CD14-positive monocyte (primary cell): Measurements from ENCODE around the gene DNAJC1. TPM values are rescaled to one million over a fixed set of nuclear protein-coding genes. Genes with fewer than 3 reads are reported as not detected.

Source experiments
- DNase-seq, 3 donors: peaks; one replicate each; pipeline ENCODE4 v3.0.0-alpha.2; 2011 to 2022
- H2AFZ ChIP-seq: 2 replicates; pipeline ENCODE4 v1.6.0; 2012; ENCODE audit warnings: mild to moderate bottlenecking, low read depth, low read length, inconsistent platforms; ENCODE audit not compliant: insufficient read depth, poor library complexity, severe bottlenecking
- H3K27ac ChIP-seq, 2 donors: 1 replicate in 1 of 2; 2 replicates in 1 of 2; pipeline ENCODE4 v1.5.1; 2012 to 2013; ENCODE audit warnings: low read length in 2 of 2, control low read depth in 1 of 2, inconsistent platforms in 1 of 2, low read depth in 1 of 2, mild to moderate bottlenecking in 1 of 2
- H3K27me3 ChIP-seq, 2 donors: one replicate each; pipeline versions ENCODE4 v1.6.0 to v1.6.1; 2011 to 2013; ENCODE audit warnings: low read length in 2 of 2; ENCODE audit not compliant: control insufficient read depth in 2 of 2, insufficient read depth in 2 of 2
- H3K36me3 ChIP-seq, 2 donors: replicated peaks in 1 of 2; 1 replicate in 1 of 2; 2 replicates in 1 of 2; pipeline versions ENCODE4 v1.5.1 to v1.6.1; 2012 to 2013; ENCODE audit warnings: low read length in 2 of 2, control low read depth in 1 of 2, inconsistent platforms in 1 of 2, mild to moderate bottlenecking in 1 of 2; ENCODE audit not compliant: insufficient read depth in 2 of 2, control insufficient read depth in 1 of 2
- H3K4me1 ChIP-seq, 2 donors: 1 replicate in 1 of 2; 2 replicates in 1 of 2; pipeline versions ENCODE4 v1.5.1 to v1.6.1; 2012 to 2013; ENCODE audit warnings: low read length in 2 of 2, control low read depth in 1 of 2, inconsistent platforms in 1 of 2, mild to moderate bottlenecking in 1 of 2, moderate library complexity in 1 of 2; ENCODE audit not compliant: insufficient read depth in 2 of 2, control insufficient read depth in 1 of 2
- H3K4me2 ChIP-seq: replicated peaks from 2 replicates; pipeline ENCODE3; 2012; ENCODE audit warnings: low read length, moderate library complexity, mild to moderate bottlenecking; ENCODE audit not compliant: poor library complexity, severe bottlenecking; ENCODE audit errors: extremely low read depth
- H3K4me3 ChIP-seq, 3 experiments: fragments of 200-600 bp in 1 of 3; sonication (generic) in 1 of 3; replicated peaks in 1 of 3; 1 replicate in 2 of 3; 2 replicates in 1 of 3; pipeline ENCODE4 v1.5.1; 2011 to 2013; ENCODE audit warnings: low read length in 3 of 3, mild to moderate bottlenecking in 3 of 3, control low read depth in 2 of 3, low read depth in 2 of 3, inconsistent platforms in 1 of 3, moderate library complexity in 1 of 3
- H3K79me2 ChIP-seq: 2 replicates; pipeline ENCODE4 v1.6.0; 2012; ENCODE audit warnings: mild to moderate bottlenecking, control low read depth, inconsistent platforms, low read length, moderate library complexity; ENCODE audit not compliant: insufficient read depth
- H3K9ac ChIP-seq: 2 replicates; pipeline ENCODE4 v1.6.0; 2017; ENCODE audit warnings: low read length, mild to moderate bottlenecking; ENCODE audit not compliant: insufficient read depth, poor library complexity, severe bottlenecking
- H3K9me3 ChIP-seq, 2 donors: replicated peaks in 1 of 2; 1 replicate in 1 of 2; 2 replicates in 1 of 2; pipeline versions ENCODE4 v1.5.1 to v1.6.1; 2012 to 2013; ENCODE audit warnings: low read length in 2 of 2, control low read depth in 1 of 2; ENCODE audit not compliant: control insufficient read depth in 1 of 2, insufficient read depth in 1 of 2
- H4K20me1 ChIP-seq: 2 replicates; pipeline ENCODE4 v1.6.0; 2012; ENCODE audit warnings: mild to moderate bottlenecking, low read length, control low read depth, moderate library complexity; ENCODE audit not compliant: insufficient read depth
- H3K27ac Mint-ChIP-seq, 7 donors: one replicate each; pipeline ENCODE4 v1.8.0; 2020; ENCODE audit warnings: mild to moderate bottlenecking in 7 of 7, mixed read lengths in 7 of 7, moderate library complexity in 6 of 7, inconsistent platforms in 2 of 7
- H3K27me3 Mint-ChIP-seq, 3 donors: one replicate each; pipeline ENCODE4 v1.8.0; 2021 to 2022; ENCODE audit warnings: low read depth in 3 of 3, mild to moderate bottlenecking in 3 of 3, mixed read lengths in 3 of 3, moderate library complexity in 3 of 3, inconsistent platforms in 1 of 3
- H3K36me3 Mint-ChIP-seq, 2 donors: one replicate each; pipeline ENCODE4 v1.8.0; 2020; ENCODE audit warnings: mixed read lengths in 2 of 2, inconsistent platforms in 1 of 2, mild to moderate bottlenecking in 1 of 2
- H3K4me1 Mint-ChIP-seq: one replicate; pipeline ENCODE4 v1.8.0; 2020; ENCODE audit warnings: mild to moderate bottlenecking, mixed read lengths
- H3K4me3 Mint-ChIP-seq, 2 donors: one replicate each; pipeline ENCODE4 v1.8.0; 2020; ENCODE audit warnings: mild to moderate bottlenecking in 2 of 2, mixed read lengths in 2 of 2, moderate library complexity in 1 of 2
- H3K9me3 Mint-ChIP-seq, 7 donors: one replicate each; pipeline ENCODE4 v1.8.0; 2020 to 2022; ENCODE audit warnings: mixed read lengths in 7 of 7, mild to moderate bottlenecking in 6 of 7, moderate library complexity in 6 of 7, inconsistent platforms in 2 of 7
- WGBS: methylation state at CpG from one replicate; pipeline ENCODE4 v1.1.5; 2013; ENCODE audit warnings: missing lambda C conversion rate; ENCODE audit not compliant: insufficient coverage; 5-methylcytosine and 5-hydroxymethylcytosine counted together
- intact Hi-C, 2 donors: fragments of 100-400 bp; cut with micrococcal nuclease; formaldehyde crosslinking; loops; one replicate each; pipeline versions ENCODE4 v1.15.0 to v1.15.1; 2023
- polyA plus RNA-seq, 3 donors: library from polyadenylated mRNA; depleted of rRNA in 1 of 3; unstranded in 2 of 3; stranded (reverse) in 1 of 3; fragments of 300-500 nt in 2 of 3; fragments of >200 nt in 1 of 3; fragmentation: Illumina TruSeq in 2 of 3; gene quantifications; 1 replicate in 2 of 3; 2 replicates in 1 of 3; pipeline ENCODE4 v1.2.3, GENCODE V29; 2012 to 2021
- TF ChIP-seq, protein P1 (sequence below): fragments of 200-600 bp; IDR thresholded peaks from one replicate; pipeline ENCODE4 v1.8.0; 2022; ENCODE audit warnings: antibody characterized with exemption, mild to moderate bottlenecking

DNAJC1 gene
- polyA plus RNA-seq, 3 donors = 11.4 to 12.9 (median 12.5) TPM

DNA sequence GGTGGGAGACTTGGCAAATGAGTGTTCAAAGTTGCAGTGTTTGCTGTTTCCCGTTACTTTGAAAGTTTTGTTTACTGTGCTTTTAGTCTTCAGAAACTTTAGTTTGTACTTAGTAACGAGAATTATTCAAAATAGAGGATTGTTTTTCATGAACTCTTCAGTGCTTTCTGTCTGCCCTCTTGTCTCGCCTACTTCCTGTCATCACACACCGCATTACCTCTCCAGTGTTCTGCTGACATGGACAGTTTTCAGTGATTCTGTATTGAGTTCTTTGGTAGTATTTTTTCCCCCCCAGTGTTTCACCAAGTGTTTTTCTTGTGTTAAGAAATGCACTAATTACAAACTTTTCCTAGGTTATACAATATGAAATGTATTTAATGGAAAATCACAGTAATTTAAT is 262.5 kb downstream of the DNAJC1 start:
- H3K4me1 ChIP-seq = no peaks in the 10 kb centered on the region
- WGBS = 100% methylated on average over 1 of the region's 4 CpGs

DNA sequence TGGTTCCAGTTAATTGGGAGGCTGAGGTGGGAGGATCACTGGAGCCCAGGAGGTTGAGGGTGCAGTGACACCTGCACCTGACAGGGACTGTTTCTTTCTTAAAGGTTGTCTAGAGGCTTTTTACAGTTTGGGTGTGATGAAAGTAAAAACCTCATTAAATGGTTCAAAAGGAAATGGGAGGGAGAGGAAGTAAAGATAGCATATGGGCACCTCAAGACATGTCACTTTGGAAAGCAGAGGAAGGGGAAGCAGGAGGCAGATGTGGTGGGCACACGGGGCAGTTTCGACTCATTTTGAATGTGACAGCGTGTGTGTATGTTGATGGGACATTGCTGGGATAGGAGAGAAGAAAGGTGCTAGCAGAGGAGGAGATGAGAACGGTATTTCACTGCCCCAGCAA is 266.4 kb downstream of the DNAJC1 start:
- peaks cover 9% of the 10 kb centered on the region for H3K4me1 Mint-ChIP-seq
- no peak overlapping the region for H3K4me3 ChIP-seq
- TF ChIP-seq, protein P1, sequence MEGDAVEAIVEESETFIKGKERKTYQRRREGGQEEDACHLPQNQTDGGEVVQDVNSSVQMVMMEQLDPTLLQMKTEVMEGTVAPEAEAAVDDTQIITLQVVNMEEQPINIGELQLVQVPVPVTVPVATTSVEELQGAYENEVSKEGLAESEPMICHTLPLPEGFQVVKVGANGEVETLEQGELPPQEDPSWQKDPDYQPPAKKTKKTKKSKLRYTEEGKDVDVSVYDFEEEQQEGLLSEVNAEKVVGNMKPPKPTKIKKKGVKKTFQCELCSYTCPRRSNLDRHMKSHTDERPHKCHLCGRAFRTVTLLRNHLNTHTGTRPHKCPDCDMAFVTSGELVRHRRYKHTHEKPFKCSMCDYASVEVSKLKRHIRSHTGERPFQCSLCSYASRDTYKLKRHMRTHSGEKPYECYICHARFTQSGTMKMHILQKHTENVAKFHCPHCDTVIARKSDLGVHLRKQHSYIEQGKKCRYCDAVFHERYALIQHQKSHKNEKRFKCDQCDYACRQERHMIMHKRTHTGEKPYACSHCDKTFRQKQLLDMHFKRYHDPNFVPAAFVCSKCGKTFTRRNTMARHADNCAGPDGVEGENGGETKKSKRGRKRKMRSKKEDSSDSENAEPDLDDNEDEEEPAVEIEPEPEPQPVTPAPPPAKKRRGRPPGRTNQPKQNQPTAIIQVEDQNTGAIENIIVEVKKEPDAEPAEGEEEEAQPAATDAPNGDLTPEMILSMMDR = no peak
- H3K79me2 ChIP-seq = no peaks in the 10 kb centered on the region
- no peak overlapping the region for H2AFZ ChIP-seq
- intact Hi-C loops = loop anchor here in 1 of 2 donors (10.0 kb wide), 1 partner anchor 232 kb away; no protein-coding TSS in a partner anchor
- 0% methylated on average over 4 of the region's 4 CpGs for WGBS
- H3K4me2 ChIP-seq = no peak overlapping the region
- no peaks in the 10 kb centered on the region for H3K27me3 ChIP-seq
- no peak for DNase-seq
- no peak overlapping the region for H3K4me3 Mint-ChIP-seq
- peak overlapping the region in 4 of 7 donors; percentile 1 to 27 (median 12) for H3K27ac Mint-ChIP-seq
- no peaks in the 10 kb centered on the region for H3K4me1 ChIP-seq
- peak overlapping the region in 1 of 2 donors; percentile 24 for H3K27ac ChIP-seq
- H3K36me3 Mint-ChIP-seq = peaks cover 71 to 79% of the 10 kb centered on the region in 2 donors
- H3K27me3 Mint-ChIP-seq = no peaks in the 10 kb centered on the region
- no peak overlapping the region for H3K9ac ChIP-seq
- no peaks in the 10 kb centered on the region for H3K9me3 ChIP-seq
- H3K9me3 Mint-ChIP-seq = no peaks in the 10 kb centered on the region
- peaks cover 84 to 99% of the 10 kb centered on the region in 2 donors for H3K36me3 ChIP-seq
- peaks cover 7% of the 10 kb centered on the region for H4K20me1 ChIP-seq

More for the DNA sequence above, 262.5 kb downstream of the DNAJC1 start:
- no peak overlapping the region for H3K27ac Mint-ChIP-seq
- no peak overlapping the region for H3K4me3 Mint-ChIP-seq
- TF ChIP-seq, protein P1 = no peak
- H3K4me1 Mint-ChIP-seq = peaks cover 10% of the 10 kb centered on the region
- Histone ChIP-seq H3K4me2 (no peak overlapping the region), H3K27me3 (no peaks in the 10 kb centered on the region), H2AFZ (no peak overlapping the region), H3K9me3 (peaks cover 0 to 3% of the 10 kb centered on the region in 2 donors), H3K79me2 (no peaks in the 10 kb centered on the region), H3K4me3 (no peak overlapping the region), H3K36me3 (peaks cover 80 to 90% of the 10 kb centered on the region in 2 donors), H3K27ac (no peak overlapping the region), H4K20me1 (peaks cover 7% of the 10 kb centered on the region), H3K9ac (no peak overlapping the region)
- no peaks in the 10 kb centered on the region for H3K27me3 Mint-ChIP-seq
- peaks cover 0 to 8% (median 5%) of the 10 kb centered on the region in 7 donors for H3K9me3 Mint-ChIP-seq
- DNase-seq = no peak
- intact Hi-C loops = no loop called here
- peaks cover 74 to 82% of the 10 kb centered on the region in 2 donors for H3K36me3 Mint-ChIP-seq
